ENCODE data around the gene RHOC.
A peak's percentile ranks its signal among the peaks of the same experiment; 100 is the strongest.

Gene RHOC

DNA sequence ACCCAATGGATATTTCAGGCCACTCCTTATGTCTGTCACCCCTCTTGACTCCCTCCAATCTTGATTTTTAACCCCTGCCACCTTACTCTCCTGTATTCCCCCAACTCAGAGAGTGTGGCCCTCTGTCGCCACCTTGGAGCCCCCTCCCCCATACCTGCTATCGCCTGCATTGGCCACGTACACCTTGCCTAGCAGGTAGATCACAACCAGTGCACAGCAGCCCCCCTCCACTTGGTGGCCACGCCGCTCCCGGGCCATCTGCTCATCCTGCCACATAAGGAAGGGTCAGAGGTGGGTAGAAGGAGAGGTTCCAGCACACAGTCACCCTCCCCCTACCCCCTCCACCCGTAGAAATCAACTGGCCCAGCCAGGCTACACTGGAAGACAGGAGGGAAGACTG is 5.3 kb upstream of the RHOC start:
- H3K9me3 Mint-ChIP-seq = no peaks in the 10 kb centered on the region
- H3K36me3 Mint-ChIP-seq (ENCODE audit: low read depth) = no peaks in the 10 kb centered on the region
- no peak overlapping the region for H3K4me3 Mint-ChIP-seq
- H3K4me1 Mint-ChIP-seq (ENCODE audit: low read depth) = peaks cover 44% of the 10 kb centered on the region
- peaks cover 24% of the 10 kb centered on the region for H3K27me3 Mint-ChIP-seq
- no peak overlapping the region for H3K27ac Mint-ChIP-seq

DNA sequence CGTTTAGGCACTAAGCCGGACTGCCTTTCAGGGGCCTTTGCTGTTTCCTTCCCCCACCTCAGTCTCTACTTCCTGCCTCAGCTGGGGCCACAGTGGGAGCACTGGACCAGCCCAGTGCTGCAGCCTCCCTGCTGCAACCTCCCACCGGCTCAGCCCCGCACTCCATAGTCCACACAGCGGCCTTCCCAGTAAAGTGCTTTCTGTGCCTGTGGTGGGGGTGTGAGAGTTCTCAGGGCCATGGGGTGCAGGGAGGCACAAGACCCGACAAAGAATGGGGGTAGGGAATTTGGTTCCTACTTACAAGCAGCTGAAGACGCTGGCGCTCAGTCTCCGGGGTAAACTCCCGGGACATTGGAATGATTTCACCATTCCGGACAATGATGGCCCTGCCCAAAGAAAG is 4.7 kb upstream of the RHOC start:
- Mint-ChIP-seq H3K36me3 (ENCODE audit: low read depth) (no peaks in the 10 kb centered on the region), H3K9me3 (no peaks in the 10 kb centered on the region), H3K27ac (no peak overlapping the region), H3K27me3 (peaks cover 24% of the 10 kb centered on the region), H3K4me1 (ENCODE audit: low read depth) (peaks cover 39% of the 10 kb centered on the region), H3K4me3 (no peak overlapping the region)

DNA sequence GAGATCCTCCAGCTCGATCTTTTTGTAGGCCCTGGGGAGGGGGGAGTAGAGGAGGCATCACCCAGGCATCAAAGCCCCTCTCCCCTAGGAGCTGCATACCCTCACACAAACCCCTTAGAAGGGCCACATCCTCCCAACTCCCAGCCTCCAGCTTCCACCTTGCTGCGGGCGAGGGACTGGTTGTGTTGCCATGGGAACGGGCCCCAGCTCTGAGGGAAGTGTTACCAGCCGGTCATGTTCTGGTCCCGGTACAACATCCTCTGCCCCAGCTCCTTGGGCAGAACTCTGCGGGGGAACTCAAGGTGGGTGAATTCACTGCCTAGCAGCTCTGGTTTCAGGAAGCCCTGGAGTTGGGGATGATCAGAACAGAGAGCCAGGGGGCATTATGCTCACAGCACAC is 4.1 kb upstream of the RHOC start:
- H3K4me1 Mint-ChIP-seq (ENCODE audit: low read depth) = peaks cover 39% of the 10 kb centered on the region
- H3K27ac Mint-ChIP-seq = no peak overlapping the region
- no peaks in the 10 kb centered on the region for H3K9me3 Mint-ChIP-seq
- no peaks in the 10 kb centered on the region for H3K36me3 Mint-ChIP-seq (ENCODE audit: low read depth)
- H3K27me3 Mint-ChIP-seq = peaks cover 24% of the 10 kb centered on the region
- H3K4me3 Mint-ChIP-seq = no peak overlapping the region

DNA sequence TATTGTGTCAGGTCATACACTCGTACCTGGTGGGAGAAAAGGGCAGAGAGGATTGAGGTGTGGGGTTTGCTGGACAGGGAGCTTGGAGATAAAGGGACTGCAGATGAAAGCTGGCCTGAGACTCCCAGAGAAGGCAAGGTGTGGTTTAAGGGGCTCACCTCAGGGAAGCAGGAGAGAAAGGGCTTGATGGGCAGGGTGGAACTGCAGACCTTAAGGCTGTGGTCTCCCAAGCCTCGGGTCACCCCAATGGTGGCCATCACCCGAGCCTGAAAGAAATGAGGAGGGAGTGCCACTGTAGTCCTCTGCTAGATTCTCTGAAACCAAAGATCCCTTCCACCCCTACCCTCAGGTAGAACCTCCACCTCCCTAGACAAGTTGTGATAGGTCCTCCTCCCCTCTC is 3.7 kb upstream of the RHOC start:
- H3K36me3 Mint-ChIP-seq (ENCODE audit: low read depth) = no peaks in the 10 kb centered on the region
- H3K4me3 Mint-ChIP-seq = no peak overlapping the region
- no peaks in the 10 kb centered on the region for H3K9me3 Mint-ChIP-seq
- H3K27me3 Mint-ChIP-seq = peaks cover 24% of the 10 kb centered on the region
- H3K4me1 Mint-ChIP-seq (ENCODE audit: low read depth) = peaks cover 39% of the 10 kb centered on the region
- no peak overlapping the region for H3K27ac Mint-ChIP-seq

DNA sequence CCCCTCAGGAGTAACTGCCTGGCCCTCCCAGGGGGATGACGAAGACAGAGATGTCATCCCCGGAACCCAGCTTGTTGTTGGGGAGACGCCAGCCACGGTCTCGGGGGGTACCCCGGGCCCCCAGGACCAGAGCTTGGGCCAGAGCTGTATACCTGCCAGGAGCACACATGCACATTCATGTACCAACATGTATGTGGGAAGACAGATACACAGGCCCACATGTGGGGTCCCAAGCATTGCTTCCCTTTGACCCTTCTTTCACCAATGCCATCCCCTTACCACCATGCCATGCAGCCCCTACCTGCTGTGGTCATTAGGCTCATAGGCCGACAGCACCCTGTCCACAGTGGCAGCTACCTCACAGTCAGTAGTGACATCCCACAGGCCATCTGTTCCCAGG is 3.2 kb upstream of the RHOC start:
- Mint-ChIP-seq H3K27ac (no peak overlapping the region), H3K4me1 (ENCODE audit: low read depth) (peaks cover 41% of the 10 kb centered on the region), H3K27me3 (peaks cover 24% of the 10 kb centered on the region), H3K4me3 (no peak overlapping the region), H3K36me3 (ENCODE audit: low read depth) (no peaks in the 10 kb centered on the region), H3K9me3 (no peaks in the 10 kb centered on the region)

DNA sequence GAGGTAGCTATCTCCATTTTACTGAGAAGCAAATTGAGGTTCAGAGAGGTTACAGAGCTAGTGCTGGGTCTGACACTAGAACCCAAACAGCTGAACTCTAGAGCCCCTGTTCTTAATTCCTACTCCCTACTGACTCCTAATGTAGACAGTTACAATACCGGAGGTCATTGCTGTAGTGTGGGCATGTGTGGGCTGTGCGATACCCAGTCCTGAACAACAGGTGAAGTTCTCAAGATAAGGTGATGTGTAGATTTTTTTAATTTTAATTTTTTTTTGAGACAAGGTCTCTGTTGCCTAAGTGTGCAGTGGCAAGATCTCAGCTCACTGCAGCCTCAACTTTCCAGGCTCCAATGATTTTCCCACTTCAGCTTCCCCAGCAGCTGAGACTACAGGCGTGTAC is 1.6 kb upstream of the RHOC start:
- Mint-ChIP-seq H3K9me3 (no peaks in the 10 kb centered on the region), H3K27ac (no peak overlapping the region), H3K4me3 (no peak overlapping the region), H3K36me3 (ENCODE audit: low read depth) (no peaks in the 10 kb centered on the region), H3K4me1 (ENCODE audit: low read depth) (peaks cover 46% of the 10 kb centered on the region), H3K27me3 (peaks cover 18% of the 10 kb centered on the region)

DNA sequence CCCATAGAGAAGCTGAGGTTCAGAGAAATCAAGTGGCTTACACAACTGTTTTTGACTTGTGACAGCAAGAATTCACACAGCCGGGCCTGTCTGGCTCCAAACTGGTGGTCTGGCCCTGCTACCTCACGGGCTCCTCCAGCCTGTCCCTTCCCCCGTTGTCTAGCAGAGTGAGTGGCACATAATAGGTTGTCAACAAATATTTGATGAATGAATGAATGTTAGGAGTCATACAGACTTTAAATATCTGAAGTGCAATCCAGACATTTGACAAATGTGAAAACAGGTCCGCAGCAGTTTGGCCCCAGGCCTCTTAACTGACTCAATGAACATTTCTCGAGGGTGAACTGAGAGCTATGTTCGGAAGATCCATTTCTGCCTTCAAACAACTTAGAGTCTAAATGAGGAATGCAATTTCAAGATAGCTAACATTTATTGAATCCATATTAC is 1.1 kb upstream of the RHOC start:
- Mint-ChIP-seq H3K27me3 (peaks cover 14% of the 10 kb centered on the region), H3K36me3 (ENCODE audit: low read depth) (peaks cover 3% of the 10 kb centered on the region), H3K27ac (no peak overlapping the region), H3K9me3 (no peaks in the 10 kb centered on the region), H3K4me3 (peak overlapping the region; percentile 78), H3K4me1 (ENCODE audit: low read depth) (peaks cover 48% of the 10 kb centered on the region)

DNA sequence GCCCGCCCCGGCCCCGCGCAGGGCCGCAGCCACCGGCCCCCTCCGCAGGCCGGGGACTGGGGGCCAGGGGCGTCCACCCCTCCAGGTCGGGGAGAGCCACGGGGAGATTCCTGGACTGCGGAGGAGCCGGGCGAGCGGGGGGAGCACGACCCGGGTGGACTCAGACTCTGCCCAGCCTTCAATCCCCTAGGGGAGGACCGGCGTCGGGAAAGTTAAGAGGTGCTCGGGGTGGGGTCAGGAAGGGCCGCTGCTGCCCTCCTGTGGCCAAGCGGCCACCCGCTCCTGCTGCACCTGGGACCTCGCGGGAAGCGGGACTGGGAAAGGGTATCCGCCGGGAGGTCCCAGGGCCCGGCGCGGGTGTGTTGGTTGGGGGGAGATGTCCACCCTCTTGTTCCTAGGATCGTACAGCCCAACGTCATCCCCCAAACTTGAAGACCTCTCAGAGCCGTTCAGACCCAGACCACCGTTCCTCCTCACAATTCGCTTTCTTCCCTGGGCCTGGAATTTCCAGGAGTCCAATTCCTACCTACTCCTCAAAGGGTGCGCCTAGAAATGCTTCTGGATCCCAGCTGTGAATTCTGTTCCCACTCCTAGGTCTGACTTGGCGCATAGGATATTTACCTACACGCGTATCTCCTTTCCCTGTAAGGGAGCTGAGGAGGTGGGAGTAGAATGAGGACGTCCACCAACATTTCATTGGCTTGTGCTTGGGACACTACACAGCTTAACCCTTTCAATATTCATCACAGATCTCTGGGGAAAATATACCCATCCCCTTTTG is 484 bp upstream of the RHOC start:
- H3K27ac Mint-ChIP-seq = no peak overlapping the region
- no peaks in the 10 kb centered on the region for H3K9me3 Mint-ChIP-seq
- H3K4me1 Mint-ChIP-seq (ENCODE audit: low read depth) = peaks cover 52% of the 10 kb centered on the region
- H3K4me3 Mint-ChIP-seq = peak overlapping the region; percentile 78
- peaks cover 4% of the 10 kb centered on the region for H3K36me3 Mint-ChIP-seq (ENCODE audit: low read depth)
- peaks cover 12% of the 10 kb centered on the region for H3K27me3 Mint-ChIP-seq

DNA sequence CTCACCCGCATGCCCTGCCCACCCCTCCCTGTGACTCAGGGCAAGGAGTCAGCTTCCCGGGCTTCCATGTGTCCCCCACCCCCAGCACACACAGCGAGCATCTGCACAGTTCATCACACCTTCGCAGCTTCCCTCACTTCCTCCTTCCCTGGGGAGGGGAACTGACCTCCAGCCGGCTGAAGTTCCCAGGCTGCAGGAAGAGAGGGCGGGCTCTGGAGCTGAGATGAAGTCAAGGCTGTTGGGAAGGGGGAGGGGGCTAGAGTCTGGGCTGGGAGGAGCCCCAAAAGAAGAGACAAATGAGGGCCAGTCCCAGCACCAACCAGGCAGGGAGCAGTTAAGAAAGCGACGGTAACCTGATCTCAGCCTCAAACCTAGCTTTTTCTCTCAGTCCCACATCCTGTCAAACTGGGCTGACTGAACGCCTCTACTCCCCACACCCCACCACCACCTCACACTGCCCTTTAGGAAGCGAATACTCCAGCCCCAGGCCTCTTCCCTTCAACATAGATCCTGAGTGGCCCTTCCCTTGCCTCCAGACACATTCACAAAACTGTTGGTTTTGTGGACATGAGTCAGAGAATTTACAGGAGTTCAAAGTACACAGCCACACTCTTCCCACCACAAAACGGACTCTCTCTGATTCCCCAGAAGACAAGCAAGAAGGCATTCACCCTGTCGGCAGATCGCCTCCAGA is 1.8 kb downstream of the RHOC start:
- Mint-ChIP-seq H3K27ac (peak overlapping the region; percentile 83), H3K4me1 (ENCODE audit: low read depth) (peaks cover 75% of the 10 kb centered on the region), H3K9me3 (no peaks in the 10 kb centered on the region), H3K36me3 (ENCODE audit: low read depth) (peaks cover 17% of the 10 kb centered on the region), H3K27me3 (peaks cover 12% of the 10 kb centered on the region), H3K4me3 (peak overlapping the region; percentile 73)

DNA sequence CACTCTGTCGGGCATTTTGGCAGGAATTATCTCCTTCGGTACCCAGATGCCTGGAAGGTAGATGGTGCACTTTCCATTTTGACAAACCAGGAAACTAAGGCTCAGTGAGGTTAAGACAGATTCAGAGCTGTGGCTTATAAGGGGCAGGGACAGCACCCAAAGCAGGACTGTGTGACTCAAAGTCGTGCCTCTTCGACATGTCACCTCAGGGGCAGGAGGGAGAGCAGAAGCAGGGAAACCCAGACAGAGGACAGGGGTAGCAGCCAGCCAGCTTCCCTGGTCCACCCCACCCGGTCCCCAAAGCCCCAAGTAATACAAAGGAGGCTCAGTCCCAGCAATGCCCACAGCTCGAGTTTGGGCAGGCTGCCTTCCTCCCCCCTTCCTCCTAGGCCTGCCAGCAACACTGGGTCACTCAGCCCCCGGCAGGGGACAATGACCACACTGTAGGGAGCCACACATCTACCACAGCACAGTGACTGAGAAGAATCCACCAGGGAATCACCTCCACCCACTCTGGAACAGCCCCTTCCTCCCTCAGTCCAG is 2.5 kb downstream of the RHOC start:
- Mint-ChIP-seq H3K27me3 (peaks cover 12% of the 10 kb centered on the region), H3K9me3 (no peaks in the 10 kb centered on the region), H3K27ac (peak overlapping the region; percentile 83), H3K4me3 (peak overlapping the region; percentile 73), H3K4me1 (ENCODE audit: low read depth) (peaks cover 75% of the 10 kb centered on the region), H3K36me3 (ENCODE audit: low read depth) (peaks cover 23% of the 10 kb centered on the region)

DNA sequence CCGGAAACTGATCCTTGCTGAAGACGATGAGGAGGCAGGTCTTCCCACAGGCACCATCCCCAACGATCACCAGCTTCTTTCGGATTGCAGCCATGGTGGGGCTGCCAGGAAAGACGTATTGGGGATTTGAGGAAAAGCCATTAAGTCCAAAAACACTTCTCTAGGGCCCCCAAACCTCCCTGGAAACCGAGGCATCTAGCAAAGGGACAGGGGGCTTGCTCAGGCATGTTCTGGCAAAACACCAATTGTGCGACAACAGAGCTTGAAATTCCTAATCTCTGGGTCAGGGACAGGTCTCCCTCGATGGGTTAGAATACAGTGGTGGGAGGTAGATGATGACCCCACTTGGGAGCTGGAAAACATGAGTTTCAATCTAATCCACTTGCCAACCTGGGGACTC is 3.2 kb downstream of the RHOC start:
- H3K4me1 Mint-ChIP-seq (ENCODE audit: low read depth) = peaks cover 78% of the 10 kb centered on the region
- H3K4me3 Mint-ChIP-seq = no peak overlapping the region
- H3K27me3 Mint-ChIP-seq = peaks cover 12% of the 10 kb centered on the region
- H3K9me3 Mint-ChIP-seq = no peaks in the 10 kb centered on the region
- H3K36me3 Mint-ChIP-seq (ENCODE audit: low read depth) = peaks cover 26% of the 10 kb centered on the region
- H3K27ac Mint-ChIP-seq = no peak overlapping the region

DNA sequence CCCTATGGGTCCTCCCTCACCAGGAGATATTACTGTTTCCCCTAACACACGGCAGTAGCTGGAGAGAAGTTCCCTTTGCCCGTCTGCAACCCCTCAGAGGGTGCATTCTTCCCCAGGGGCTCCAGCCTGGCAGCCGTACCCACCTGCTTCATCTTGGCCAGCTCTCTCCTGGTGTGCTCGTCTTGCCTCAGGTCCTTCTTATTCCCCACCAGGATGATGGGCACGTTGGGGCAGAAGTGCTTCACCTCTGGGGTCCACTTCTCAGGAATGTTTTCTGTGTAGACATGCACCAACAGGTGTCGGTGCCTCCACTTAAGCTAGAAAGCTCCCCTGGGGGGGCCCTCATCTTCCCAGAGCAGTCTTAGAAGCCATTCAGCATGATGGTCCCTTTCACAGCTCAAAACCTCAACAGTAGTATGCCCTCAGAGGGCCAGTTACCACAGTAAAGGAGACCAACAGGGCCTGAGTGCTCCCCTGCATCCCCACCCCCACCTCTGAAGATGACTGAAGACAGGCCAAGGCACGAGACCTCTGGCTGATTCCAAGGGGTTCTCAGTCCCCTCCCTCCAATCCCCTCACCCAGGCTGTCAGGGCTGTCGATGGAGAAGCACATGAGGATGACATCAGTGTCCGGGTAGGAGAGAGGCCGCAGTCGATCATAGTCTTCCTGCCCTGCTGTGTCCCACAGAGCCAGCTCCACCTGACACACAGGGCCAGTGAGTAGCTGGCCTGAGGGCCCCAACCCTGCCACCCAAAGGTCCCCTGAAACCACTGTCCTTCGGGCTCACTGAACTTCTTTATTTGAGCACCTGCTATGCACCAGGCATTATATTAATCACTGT is 4.3 kb downstream of the RHOC start:
- H3K4me3 Mint-ChIP-seq = no peak overlapping the region
- peaks cover 26% of the 10 kb centered on the region for H3K36me3 Mint-ChIP-seq (ENCODE audit: low read depth)
- peaks cover 73% of the 10 kb centered on the region for H3K4me1 Mint-ChIP-seq (ENCODE audit: low read depth)
- H3K9me3 Mint-ChIP-seq = no peaks in the 10 kb centered on the region
- peak overlapping the region; percentile 90 for H3K27ac Mint-ChIP-seq
- peaks cover 2% of the 10 kb centered on the region for H3K27me3 Mint-ChIP-seq

DNA sequence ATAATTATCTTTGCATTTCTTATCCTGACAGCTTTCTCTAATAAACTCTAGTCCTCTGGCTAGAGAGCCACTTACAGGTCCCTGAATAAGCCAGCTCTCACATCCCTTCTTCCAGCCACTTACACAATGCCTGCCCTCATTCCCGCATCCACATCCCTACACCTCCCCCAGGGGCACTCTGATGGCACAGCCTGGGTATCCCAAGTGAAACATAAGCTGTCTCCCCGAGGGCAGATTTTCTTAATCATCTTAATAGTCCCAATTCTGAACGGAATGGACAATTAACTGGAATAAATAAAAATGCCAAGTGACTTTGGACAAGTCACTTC is 4.9 kb downstream of the RHOC start:
- H3K4me3 Mint-ChIP-seq = no peak overlapping the region
- no peaks in the 10 kb centered on the region for H3K27me3 Mint-ChIP-seq
- H3K4me1 Mint-ChIP-seq (ENCODE audit: low read depth) = peaks cover 71% of the 10 kb centered on the region
- H3K9me3 Mint-ChIP-seq = no peaks in the 10 kb centered on the region
- peak overlapping the region; percentile 90 for H3K27ac Mint-ChIP-seq
- H3K36me3 Mint-ChIP-seq (ENCODE audit: low read depth) = peaks cover 26% of the 10 kb centered on the region

DNA sequence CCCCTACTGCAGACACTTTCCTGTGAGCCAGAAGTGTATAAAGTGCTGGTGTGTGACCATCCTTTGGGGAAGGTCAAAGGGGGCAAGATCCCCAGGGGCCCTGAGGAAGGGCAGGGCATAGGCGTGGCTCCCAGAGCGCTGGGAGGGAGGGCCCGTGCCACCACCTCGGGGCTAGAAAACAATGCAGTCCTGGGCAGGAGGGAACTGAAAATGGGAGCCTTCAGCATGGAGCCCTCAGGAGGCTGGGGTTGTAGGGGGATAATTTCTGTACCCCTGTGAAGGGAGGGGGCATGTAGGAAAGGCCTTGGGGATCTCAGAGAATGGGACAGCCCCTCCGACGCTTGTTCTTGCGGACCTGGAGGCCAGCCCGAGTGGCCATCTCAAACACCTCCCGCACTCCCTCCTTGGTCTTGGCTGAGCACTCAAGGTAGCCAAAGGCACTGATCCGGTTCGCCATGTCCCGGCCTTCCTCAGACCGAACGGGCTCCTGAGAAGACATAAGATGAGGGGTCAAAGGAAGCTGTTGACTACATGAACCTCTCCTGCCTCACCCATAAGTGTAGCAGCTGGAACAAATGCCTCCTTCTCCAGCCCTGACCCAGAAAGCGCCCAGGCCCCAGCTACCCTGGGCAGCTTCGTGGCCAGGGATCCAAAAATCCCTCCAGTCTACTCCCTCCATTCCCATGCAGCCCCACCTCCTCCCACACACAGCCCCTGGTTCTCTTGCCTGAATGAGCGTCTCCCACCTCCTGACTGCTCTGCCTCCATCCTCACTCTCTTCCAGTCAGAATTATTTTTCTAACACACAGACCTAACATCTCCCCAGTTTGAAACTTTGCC is 5.5 kb downstream of the RHOC start:
- Mint-ChIP-seq H3K4me1 (ENCODE audit: low read depth) (peaks cover 70% of the 10 kb centered on the region), H3K9me3 (no peaks in the 10 kb centered on the region), H3K27me3 (no peaks in the 10 kb centered on the region), H3K27ac (peak overlapping the region; percentile 90), H3K4me3 (peak overlapping the region; percentile 66), H3K36me3 (ENCODE audit: low read depth) (peaks cover 26% of the 10 kb centered on the region)

Measured in stimulated activated naive CD8-positive, alpha-beta T cell treated with anti-CD3 and anti-CD28 coated beads, Interleukin-15, Interleukin-2, amounts not matched to agents 100 ng/mL and 50 ng/mL, for 24 hours (primary cell).